Measurements from ENCODE around the gene FIBCD1.

Gene FIBCD1

DNA sequence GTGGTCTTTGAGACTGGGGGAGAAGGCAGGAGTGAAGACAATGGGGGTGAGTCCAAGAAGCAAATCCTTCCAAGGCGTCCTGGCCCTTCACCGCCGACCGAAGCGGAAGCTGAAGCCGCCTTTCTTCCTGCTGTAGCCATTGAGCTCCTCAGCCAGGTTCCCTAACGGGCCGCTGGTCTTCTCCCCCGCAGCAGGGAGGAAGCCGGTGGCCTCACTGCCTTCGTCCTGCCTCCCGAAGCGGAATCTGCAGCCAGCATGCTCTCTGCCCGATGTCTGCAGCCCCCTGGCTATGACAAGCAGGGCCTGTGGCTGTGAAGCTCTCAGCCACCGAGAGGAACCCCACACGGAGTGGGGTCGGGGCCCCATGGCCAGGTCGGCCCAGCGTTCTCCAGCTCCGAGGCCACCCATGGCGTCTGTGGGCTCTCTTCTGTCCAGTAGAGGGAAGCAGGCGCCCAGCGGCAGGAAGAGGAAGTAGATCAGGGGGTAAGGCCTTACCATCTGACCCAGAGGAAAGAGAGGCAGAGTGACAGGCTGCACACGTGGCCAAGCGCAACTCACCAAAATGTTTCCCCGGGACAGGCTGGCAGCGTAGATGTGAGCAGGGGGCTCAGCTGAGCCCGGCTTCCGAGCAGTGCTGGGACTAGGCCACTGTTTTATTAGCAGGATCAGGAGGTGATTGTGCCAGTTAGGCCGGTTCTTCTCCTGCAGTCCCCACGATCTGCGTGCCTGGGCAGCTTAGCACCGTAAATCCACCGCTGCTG is 45.5 kb downstream of the FIBCD1 start:
- H3K4me3 ChIP-seq: no peak overlapping the region
- DNase-seq (ENCODE audit: low spot score in 2 of 2): no peak
- no peaks in the 10 kb centered on the region for H3K36me3 ChIP-seq (replicated peaks)
- no peaks in the 10 kb centered on the region for H3K9me3 ChIP-seq
- H3K4me1 ChIP-seq: no peaks in the 10 kb centered on the region
- peaks cover 32% of the 10 kb centered on the region for H3K27me3 ChIP-seq (ENCODE audit: low read depth)
- in situ Hi-C loops (cut with MboI; ENCODE audit: low sequenced_read_pairs): no loop called here

GRCh38 chr9:130892477-130893304 is 46.4 kb downstream of the FIBCD1 start:
- Histone ChIP-seq H3K27me3 (ENCODE audit: low read depth) (peaks cover 32% of the 10 kb centered on the region), H3K36me3 (replicated peaks) (no peaks in the 10 kb centered on the region), H3K4me3 (no peak overlapping the region), H3K4me1 (no peaks in the 10 kb centered on the region), H3K9me3 (no peaks in the 10 kb centered on the region)
- in situ Hi-C loops (cut with MboI; ENCODE audit: low sequenced_read_pairs): no loop called here
- no peak for DNase-seq (ENCODE audit: low spot score in 2 of 2)

DNA sequence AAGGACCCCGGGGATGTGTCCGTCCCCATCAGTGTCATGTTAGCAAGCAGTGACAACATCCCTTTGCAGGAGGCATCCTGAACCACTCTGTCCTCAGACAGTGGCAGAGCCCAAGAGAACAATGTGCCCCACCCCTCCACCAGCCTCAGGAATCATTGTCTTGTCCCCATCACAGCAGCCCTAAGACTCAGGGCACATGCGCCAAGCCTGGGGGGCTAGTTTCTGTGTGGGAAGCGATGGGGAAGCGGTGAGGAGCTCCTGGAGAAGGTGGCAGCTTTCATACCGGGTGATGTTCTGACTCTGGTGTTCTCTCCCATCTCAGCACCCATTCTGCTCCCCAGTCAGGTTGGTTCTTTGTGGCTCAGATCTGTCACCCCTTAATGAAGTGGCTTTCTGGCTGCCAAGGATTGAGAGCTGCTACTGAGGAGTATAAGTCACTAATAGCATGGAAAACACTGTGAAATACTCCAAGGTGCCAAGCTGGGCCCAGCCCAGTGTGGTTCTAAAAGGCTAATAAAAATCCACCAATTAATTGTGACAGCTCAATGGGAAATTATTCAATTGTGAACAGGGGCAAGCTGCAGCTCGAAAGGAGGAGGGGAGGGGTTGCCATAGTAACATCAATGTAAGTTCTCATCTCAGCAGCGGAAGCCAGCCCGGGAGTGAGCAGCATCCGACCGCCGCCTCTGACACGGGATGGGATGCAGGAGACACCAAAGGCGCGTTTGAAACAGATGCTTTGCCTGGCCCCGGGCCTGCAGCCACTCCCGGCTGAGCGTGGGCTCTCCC is 47.2 kb downstream of the FIBCD1 start:
- H3K27me3 ChIP-seq (ENCODE audit: low read depth): peaks cover 32% of the 10 kb centered on the region
- no peaks in the 10 kb centered on the region for H3K4me1 ChIP-seq
- H3K36me3 ChIP-seq (replicated peaks): no peaks in the 10 kb centered on the region
- no peak overlapping the region for H3K4me3 ChIP-seq
- no peaks in the 10 kb centered on the region for H3K9me3 ChIP-seq
- no peak for DNase-seq (ENCODE audit: low spot score in 2 of 2)
- in situ Hi-C loops (cut with MboI; ENCODE audit: low sequenced_read_pairs): no loop called here

- no peaks in the 10 kb centered on the region for H3K4me1 ChIP-seq
These were observed 48.0 kb downstream of the FIBCD1 start for GRCh38 chr9:130890870-130891687.

GRCh38 chr9:130890124-130890523 is 48.9 kb downstream of the FIBCD1 start:
- no peak for DNase-seq (ENCODE audit: low spot score in 2 of 2)
- H3K4me1 ChIP-seq: no peaks in the 10 kb centered on the region
- H3K4me3 ChIP-seq: no peak overlapping the region
- H3K27me3 ChIP-seq (ENCODE audit: low read depth): peaks cover 17% of the 10 kb centered on the region; the same call in 1 of the 2 replicates
- in situ Hi-C loops (cut with MboI; ENCODE audit: low sequenced_read_pairs): no loop called here
- no peaks in the 10 kb centered on the region for H3K9me3 ChIP-seq
- H3K36me3 ChIP-seq (replicated peaks): no peaks in the 10 kb centered on the region

More at GRCh38 chr9:130890870-130891687, 48.0 kb downstream of the FIBCD1 start:
- no peak for DNase-seq (ENCODE audit: low spot score in 2 of 2)
- in situ Hi-C loops (cut with MboI; ENCODE audit: low sequenced_read_pairs): no loop called here
- no peak overlapping the region for H3K4me3 ChIP-seq
- peaks cover 24% of the 10 kb centered on the region for H3K27me3 ChIP-seq (ENCODE audit: low read depth)
- no peaks in the 10 kb centered on the region for H3K36me3 ChIP-seq (replicated peaks)
- H3K9me3 ChIP-seq: no peaks in the 10 kb centered on the region

DNA sequence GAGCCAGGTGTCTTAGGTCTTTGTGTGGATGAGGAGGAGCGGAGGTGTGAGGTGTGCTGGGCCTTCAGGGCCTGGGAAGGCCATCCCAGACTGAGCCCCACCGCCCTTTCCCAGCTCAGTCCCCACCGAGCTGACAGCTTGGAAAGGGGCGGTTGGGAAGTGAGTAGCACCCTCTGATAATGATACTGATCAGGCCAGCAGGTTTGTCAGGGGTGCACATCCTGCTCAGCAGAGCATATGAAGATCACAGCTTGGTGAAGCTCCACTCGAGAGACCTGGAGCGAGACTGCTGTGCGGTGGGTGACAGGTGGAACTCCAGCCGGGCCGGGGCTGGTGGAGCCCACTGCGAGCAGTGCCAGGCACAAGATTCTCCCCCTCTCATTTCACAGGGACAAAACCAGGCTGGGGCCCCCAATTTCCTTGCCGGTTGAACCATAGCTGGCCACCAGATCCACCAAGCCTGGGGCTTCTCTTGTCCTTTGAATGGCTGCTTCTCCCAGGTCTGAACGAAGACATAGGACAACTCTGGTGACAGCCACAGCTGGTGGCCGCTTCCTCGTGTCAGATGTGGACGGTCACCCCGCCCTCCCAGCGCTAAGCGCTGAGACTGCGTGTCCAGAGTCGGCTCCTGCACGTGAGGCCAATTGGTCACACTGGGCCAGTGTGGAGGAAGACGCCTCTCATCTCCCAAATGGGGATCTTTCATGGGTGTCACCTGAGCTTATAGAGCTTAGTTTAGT is 50.7 kb downstream of the FIBCD1 start:
- H3K9me3 ChIP-seq: no peaks in the 10 kb centered on the region
- H3K27me3 ChIP-seq (ENCODE audit: low read depth): peaks cover 17% of the 10 kb centered on the region; the same call in 1 of the 2 replicates
- no peak overlapping the region for H3K4me3 ChIP-seq
- H3K36me3 ChIP-seq (replicated peaks): no peaks in the 10 kb centered on the region
- in situ Hi-C loops (cut with MboI; ENCODE audit: low sequenced_read_pairs): no loop called here
- no peaks in the 10 kb centered on the region for H3K4me1 ChIP-seq
- DNase-seq (ENCODE audit: low spot score in 2 of 2): no peak

- Histone ChIP-seq H3K36me3 (replicated peaks) (no peaks in the 10 kb centered on the region), H3K4me3 (no peak overlapping the region), H3K4me1 (no peaks in the 10 kb centered on the region), H3K9me3 (no peaks in the 10 kb centered on the region), H3K27me3 (ENCODE audit: low read depth) (peaks cover 12% of the 10 kb centered on the region; the same call in 1 of the 2 replicates)
- no peak for DNase-seq (ENCODE audit: low spot score in 2 of 2)
- in situ Hi-C loops (cut with MboI; ENCODE audit: low sequenced_read_pairs): no loop called here
These were observed 51.4 kb downstream of the FIBCD1 start for GRCh38 chr9:130887494-130888144.

- in situ Hi-C loops (cut with MboI; ENCODE audit: low sequenced_read_pairs): no loop called here
- Histone ChIP-seq H3K4me3 (no peak overlapping the region), H3K27me3 (ENCODE audit: low read depth) (peaks cover 7% of the 10 kb centered on the region; the same call in 1 of the 2 replicates), H3K4me1 (no peaks in the 10 kb centered on the region), H3K9me3 (no peaks in the 10 kb centered on the region), H3K36me3 (replicated peaks) (no peaks in the 10 kb centered on the region)
- DNase-seq (ENCODE audit: low spot score in 2 of 2): no peak
These were observed 52.1 kb downstream of the FIBCD1 start for GRCh38 chr9:130886981-130887380.

GRCh38 chr9:130885484-130886375 is 53.3 kb downstream of the FIBCD1 start:
- Histone ChIP-seq H3K4me3 (no peak overlapping the region), H3K27me3 (ENCODE audit: low read depth) (no peaks in the 10 kb centered on the region), H3K4me1 (no peaks in the 10 kb centered on the region), H3K36me3 (replicated peaks) (no peaks in the 10 kb centered on the region), H3K9me3 (no peaks in the 10 kb centered on the region)
- DNase-seq (ENCODE audit: low spot score in 2 of 2): no peak
- in situ Hi-C loops (cut with MboI; ENCODE audit: low sequenced_read_pairs): no loop called here

DNA sequence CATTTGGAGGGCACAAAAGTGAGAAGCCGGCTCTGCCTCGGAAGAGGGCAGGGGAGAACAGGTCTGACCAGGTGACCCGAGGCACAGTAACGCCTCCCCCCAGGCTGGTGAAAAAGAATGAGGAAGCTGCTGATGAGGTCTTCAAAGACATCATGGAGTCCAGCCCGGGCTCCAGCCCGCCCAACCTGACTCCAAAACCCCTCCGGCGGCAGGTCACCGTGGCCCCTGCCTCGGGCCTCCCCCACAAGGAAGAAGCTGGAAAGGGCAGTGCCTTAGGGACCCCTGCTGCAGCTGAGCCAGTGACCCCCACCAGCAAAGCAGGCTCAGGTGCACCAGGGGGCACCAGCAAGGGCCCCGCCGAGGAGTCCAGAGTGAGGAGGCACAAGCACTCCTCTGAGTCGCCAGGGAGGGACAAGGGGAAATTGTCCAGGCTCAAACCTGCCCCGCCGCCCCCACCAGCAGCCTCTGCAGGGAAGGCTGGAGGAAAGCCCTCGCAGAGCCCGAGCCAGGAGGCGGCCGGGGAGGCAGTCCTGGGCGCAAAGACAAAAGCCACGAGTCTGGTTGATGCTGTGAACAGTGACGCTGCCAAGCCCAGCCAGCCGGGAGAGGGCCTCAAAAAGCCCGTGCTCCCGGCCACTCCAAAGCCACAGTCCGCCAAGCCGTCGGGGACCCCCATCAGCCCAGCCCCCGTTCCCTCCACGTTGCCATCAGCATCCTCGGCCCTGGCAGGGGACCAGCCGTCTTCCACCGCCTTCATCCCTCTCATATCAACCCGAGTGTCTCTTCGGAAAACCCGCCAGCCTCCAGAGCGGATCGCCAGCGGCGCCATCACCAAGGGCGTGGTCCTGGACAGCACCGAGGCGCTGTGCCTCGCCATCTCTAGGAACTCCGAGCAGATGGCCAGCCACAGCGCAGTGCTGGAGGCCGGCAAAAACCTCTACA is 54.2 kb downstream of the FIBCD1 start:
- H3K4me3 ChIP-seq: no peak overlapping the region
- H3K36me3 ChIP-seq (replicated peaks): no peaks in the 10 kb centered on the region

GRCh38 chr9:130884111-130884531 is 54.9 kb downstream of the FIBCD1 start:
- Histone ChIP-seq H3K9me3 (no peaks in the 10 kb centered on the region), H3K4me1 (no peaks in the 10 kb centered on the region), H3K36me3 (replicated peaks) (no peaks in the 10 kb centered on the region), H3K4me3 (no peak overlapping the region), H3K27me3 (ENCODE audit: low read depth) (no peaks in the 10 kb centered on the region)
- in situ Hi-C loops (cut with MboI; ENCODE audit: low sequenced_read_pairs): no loop called here
- DNase-seq (ENCODE audit: low spot score in 2 of 2): no peak

More for the DNA sequence above, 54.2 kb downstream of the FIBCD1 start:
- in situ Hi-C loops (cut with MboI; ENCODE audit: low sequenced_read_pairs): no loop called here
- Histone ChIP-seq H3K9me3 (no peaks in the 10 kb centered on the region), H3K27me3 (ENCODE audit: low read depth) (no peaks in the 10 kb centered on the region), H3K4me1 (no peaks in the 10 kb centered on the region)
- no peak for DNase-seq (ENCODE audit: low spot score in 2 of 2)
